Trophoblast cell (in vitro differentiated cells and primary cell): ENCODE measurements around the gene HOXD11.

Experiments
- DNase-seq, 2 donors: peaks; one replicate each; pipeline ENCODE4 v3.0.0-alpha.2; 2016
- H2AFZ ChIP-seq: 2 replicates; pipeline ENCODE4 v1.6.1; 2013; ENCODE audit warnings: low read length, moderate library complexity, mild to moderate bottlenecking; ENCODE audit not compliant: insufficient read depth, poor library complexity
- H2AK5ac ChIP-seq: 2 replicates; pipeline ENCODE4 v1.6.1; 2013; ENCODE audit warnings: mild to moderate bottlenecking, low read length
- H2BK120ac ChIP-seq: 2 replicates; pipeline ENCODE4 v1.6.1; 2013; ENCODE audit warnings: low read length, mild to moderate bottlenecking, moderate library complexity; ENCODE audit not compliant: insufficient read depth, poor library complexity
- H2BK12ac ChIP-seq: 2 replicates; pipeline ENCODE4 v1.6.1; 2013; ENCODE audit warnings: mild to moderate bottlenecking, low read length, moderate library complexity
- H2BK5ac ChIP-seq: 2 replicates; pipeline ENCODE4 v1.6.1; 2013; ENCODE audit warnings: low read length, low read depth, moderate library complexity, mild to moderate bottlenecking; ENCODE audit not compliant: poor library complexity
- H3K14ac ChIP-seq: 2 replicates; pipeline ENCODE4 v1.6.1; 2013; ENCODE audit warnings: mild to moderate bottlenecking, low read length
- H3K18ac ChIP-seq: 2 replicates; pipeline ENCODE4 v1.6.1; 2013; ENCODE audit warnings: mild to moderate bottlenecking, low read length
- H3K23ac ChIP-seq: 2 replicates; pipeline ENCODE4 v1.6.1; 2013; ENCODE audit warnings: low read length
- H3K27ac ChIP-seq: 2 replicates; pipeline ENCODE4 v1.5.1; 2013; ENCODE audit warnings: low read depth, mild to moderate bottlenecking, inconsistent platforms, low read length, moderate library complexity
- H3K27me3 ChIP-seq: 2 replicates; pipeline ENCODE4 v1.6.1; 2013; ENCODE audit warnings: inconsistent platforms, mild to moderate bottlenecking, low read length, moderate library complexity; ENCODE audit not compliant: insufficient read depth
- H3K36me3 ChIP-seq, 2 experiments: 1 replicate in 1 of 2; 2 replicates in 1 of 2; pipeline ENCODE4 v1.6.1; 2013; ENCODE audit warnings: low read length in 2 of 2, mild to moderate bottlenecking in 2 of 2, moderate library complexity in 1 of 2; ENCODE audit not compliant: insufficient read depth in 2 of 2, control insufficient read depth in 1 of 2
- H3K4ac ChIP-seq: 2 replicates; pipeline ENCODE4 v1.6.1; 2013; ENCODE audit warnings: low read depth, mild to moderate bottlenecking, low read length, moderate library complexity
- H3K4me1 ChIP-seq, 2 experiments: 1 replicate in 1 of 2; 2 replicates in 1 of 2; pipeline ENCODE4 v1.6.1; 2013; ENCODE audit warnings: low read length in 2 of 2, mild to moderate bottlenecking in 2 of 2, moderate library complexity in 1 of 2; ENCODE audit not compliant: insufficient read depth in 2 of 2, control insufficient read depth in 1 of 2
- H3K4me2 ChIP-seq: 2 replicates; pipeline ENCODE4 v1.6.1; 2013; ENCODE audit warnings: inconsistent platforms, mild to moderate bottlenecking, low read length, moderate library complexity
- H3K4me3 ChIP-seq: 2 replicates; pipeline ENCODE4 v1.5.1; 2013; ENCODE audit warnings: mild to moderate bottlenecking, low read depth, low read length, inconsistent platforms
- H3K79me1 ChIP-seq: one replicate; pipeline ENCODE4 v1.6.1; 2013; ENCODE audit warnings: low read length
- H3K79me2 ChIP-seq: 2 replicates; pipeline ENCODE4 v1.6.1; 2013; ENCODE audit warnings: low read length, mild to moderate bottlenecking; ENCODE audit not compliant: control insufficient read depth, insufficient read depth, poor library complexity
- H3K9ac ChIP-seq: 2 replicates; pipeline ENCODE4 v1.6.1; 2013; ENCODE audit warnings: mild to moderate bottlenecking, low read length
- H3K9me3 ChIP-seq: 2 replicates; pipeline ENCODE4 v1.6.1; 2013; ENCODE audit warnings: low read depth, mild to moderate bottlenecking, control low read depth, inconsistent platforms, low read length; ENCODE audit not compliant: insufficient read depth
- H4K12ac ChIP-seq: 2 replicates; pipeline ENCODE4 v1.6.1; 2013; ENCODE audit warnings: low read depth, mild to moderate bottlenecking, low read length, moderate library complexity
- H4K8ac ChIP-seq: 2 replicates; pipeline ENCODE4 v1.6.1; 2013; ENCODE audit warnings: low read depth, mild to moderate bottlenecking, low read length, moderate library complexity
- H4K91ac ChIP-seq: one replicate; pipeline ENCODE4 v1.6.1; 2013; ENCODE audit warnings: low read depth, mild to moderate bottlenecking, low read length, moderate library complexity
- WGBS: extraction: QIAGEN DNeasy Blood & Tissue Kit; methylation state at CpG from one replicate; pipeline ENCODE4 v1.1.7; 2013; ENCODE audit warnings: missing lambda C conversion rate; ENCODE audit not compliant: insufficient read length, insufficient coverage; ENCODE audit errors: extremely low coverage; 5-methylcytosine and 5-hydroxymethylcytosine counted together

Gene HOXD11

GRCh38 chr2:176149939-176150583, 43.0 kb downstream of the HOXD11 start:
- no peaks in the 10 kb centered on the region for H3K79me2 ChIP-seq
- H3K23ac ChIP-seq, result no peak overlapping the region
- no peak overlapping the region for H4K12ac ChIP-seq
- H3K27me3 ChIP-seq, result peaks cover 92% of the 10 kb centered on the region
- no peak overlapping the region for H4K91ac ChIP-seq
- peaks cover 5 to 7% of the 10 kb centered on the region in 2 experiments for H3K4me1 ChIP-seq
- no peak overlapping the region for H3K18ac ChIP-seq
- no peak overlapping the region for H2BK120ac ChIP-seq
- H3K27ac ChIP-seq, result no peak overlapping the region
- H3K36me3 ChIP-seq, result no peaks in the 10 kb centered on the region
- no peak overlapping the region for H3K4me2 ChIP-seq
- H4K8ac ChIP-seq, result no peak overlapping the region
- no peak overlapping the region for H3K14ac ChIP-seq
- H3K9ac ChIP-seq, result no peak overlapping the region
- no peaks in the 10 kb centered on the region for H3K79me1 ChIP-seq
- H2AK5ac ChIP-seq, result no peak overlapping the region
- no peak overlapping the region for H2AFZ ChIP-seq
- no peak overlapping the region for H2BK12ac ChIP-seq
- peaks cover 20% of the 10 kb centered on the region for H3K9me3 ChIP-seq
- no peak overlapping the region for H2BK5ac ChIP-seq
- no CpG with 5 or more reads among the region's 24 CpGs for WGBS
- DNase-seq, result no peak
- no peak overlapping the region for H3K4ac ChIP-seq
- no peak overlapping the region for H3K4me3 ChIP-seq

- H4K8ac ChIP-seq, result no peak overlapping the region
- no peak overlapping the region for H4K91ac ChIP-seq
- no peak for DNase-seq
- H3K18ac ChIP-seq, result no peak overlapping the region
- no peak overlapping the region for H3K4me2 ChIP-seq
- H3K27me3 ChIP-seq, result peaks cover 92% of the 10 kb centered on the region
- no peak overlapping the region for H3K4me3 ChIP-seq
- H3K14ac ChIP-seq, result no peak overlapping the region
- H2BK12ac ChIP-seq, result no peak overlapping the region
- no peak overlapping the region for H2AFZ ChIP-seq
- no peak overlapping the region for H2BK120ac ChIP-seq
- peaks cover 20% of the 10 kb centered on the region for H3K9me3 ChIP-seq
- WGBS, result no CpG with 5 or more reads among the region's 14 CpGs
- no peak overlapping the region for H2AK5ac ChIP-seq
- peaks cover 5 to 7% of the 10 kb centered on the region in 2 experiments for H3K4me1 ChIP-seq
- no peaks in the 10 kb centered on the region for H3K79me2 ChIP-seq
- no peak overlapping the region for H3K23ac ChIP-seq
- H3K27ac ChIP-seq, result no peak overlapping the region
- no peak overlapping the region for H4K12ac ChIP-seq
- no peak overlapping the region for H3K4ac ChIP-seq
- H3K9ac ChIP-seq, result no peak overlapping the region
- no peaks in the 10 kb centered on the region for H3K36me3 ChIP-seq
- H3K79me1 ChIP-seq, result no peaks in the 10 kb centered on the region
- no peak overlapping the region for H2BK5ac ChIP-seq
Observed at GRCh38 chr2:176150584-176151441, 43.7 kb downstream of the HOXD11 start.

GRCh38 chr2:176151442-176152287, 44.6 kb downstream of the HOXD11 start, which contains the start of gene HOXD4:
TSS of gene HOXD4 (plus strand) at chr2:176151550. CDS start at chr2:176151634, 84 bp downstream.
- no CpG with 5 or more reads among the region's 55 CpGs for WGBS
- peaks cover 90% of the 10 kb centered on the region for H3K27me3 ChIP-seq
- H4K8ac ChIP-seq, result no peak within 1 kb of the TSS
- no peak within 1 kb of the TSS for H4K12ac ChIP-seq
- H3K9ac ChIP-seq, result no peak within 1 kb of the TSS
- peaks cover 5 to 7% of the 10 kb centered on the region in 2 experiments for H3K4me1 ChIP-seq
- no peak within 1 kb of the TSS for H3K4ac ChIP-seq
- no peak within 1 kb of the TSS for H2BK5ac ChIP-seq
- H3K9me3 ChIP-seq, result peaks cover 20% of the 10 kb centered on the region
- no peak within 1 kb of the TSS for H3K14ac ChIP-seq
- no peak within 1 kb of the TSS for H3K18ac ChIP-seq
- no peak within 1 kb of the TSS for H3K23ac ChIP-seq
- peak within 1 kb of the TSS; percentile 47 for H3K4me2 ChIP-seq
- no peaks in the 10 kb centered on the region for H3K36me3 ChIP-seq
- H3K79me1 ChIP-seq, result no peaks in the 10 kb centered on the region
- no peak for DNase-seq
- peak within 1 kb of the TSS; percentile 30 for H2AFZ ChIP-seq
- H2BK12ac ChIP-seq, result no peak within 1 kb of the TSS
- H3K27ac ChIP-seq, result no peak within 1 kb of the TSS
- no peaks in the 10 kb centered on the region for H3K79me2 ChIP-seq
- H2BK120ac ChIP-seq, result no peak within 1 kb of the TSS
- H3K4me3 ChIP-seq, result peak within 1 kb of the TSS; percentile 33
- no peak within 1 kb of the TSS for H2AK5ac ChIP-seq
- no peak within 1 kb of the TSS for H4K91ac ChIP-seq
